HepG2 (cell line): ENCODE data around the gene CFAP300. TPM values are rescaled to one million over a fixed set of nuclear protein-coding genes. Genes with fewer than 3 reads are reported as not detected.
A peak's percentile ranks its signal among the peaks of the same experiment; 100 is the strongest.

Experiments
- BHLHE40 ChIP-seq: IDR thresholded peaks from 2 replicates; pipeline ENCODE4 v1.6.1; 2011; ENCODE audit warnings: low read length, improper control_type of control experiment
- HNF4G ChIP-seq, 2 experiments: sonication (generic) in 1 of 2; formaldehyde crosslinking in 1 of 2; IDR thresholded peaks; 2 replicates each; pipeline versions ENCODE4 v1.4.0 to v1.6.1; 2011 to 2020; ENCODE audit warnings: borderline replicate concordance in 2 of 2, low read depth in 2 of 2, mild to moderate bottlenecking in 2 of 2, low read length in 1 of 2, missing genetic modification reagents in 1 of 2, moderate library complexity in 1 of 2
- NCOR1 ChIP-seq: fragments of 200-600 bp; sonication (generic); IDR thresholded peaks from 2 replicates; pipeline ENCODE4 v1.7.0; 2017; ENCODE audit warnings: antibody characterized with exemption, low read length, borderline replicate concordance
- NFE2L1 ChIP-seq: sonication (generic); formaldehyde crosslinking; IDR thresholded peaks from 2 replicates; pipeline ENCODE4 v1.4.0; 2020; ENCODE audit warnings: missing genetic modification reagents, mild to moderate bottlenecking, borderline replicate concordance
- NFKB2 ChIP-seq: sonication (generic); formaldehyde crosslinking; IDR thresholded peaks from 2 replicates; pipeline ENCODE4 v1.4.0; 2020; ENCODE audit warnings: missing genetic modification reagents, borderline replicate concordance
- POLR2G ChIP-seq: fragments of 200-400 bp; formaldehyde crosslinking; IDR thresholded peaks from 2 replicates; pipeline ENCODE4 v1.6.1; 2018; ENCODE audit warnings: mild to moderate bottlenecking, low read depth, low read length, moderate library complexity
- SALL2 ChIP-seq: sonication (generic); formaldehyde crosslinking; IDR thresholded peaks from 2 replicates; pipeline ENCODE4 v1.8.1; 2023; ENCODE audit warnings: mild to moderate bottlenecking, missing genetic modification reagents, inconsistent platforms
- YEATS4 ChIP-seq: sonication (generic); formaldehyde crosslinking; IDR thresholded peaks from 2 replicates; pipeline ENCODE4 v1.4.0; 2020; ENCODE audit warnings: missing genetic modification reagents, borderline replicate concordance
- ZBED4 ChIP-seq: sonication (generic); formaldehyde crosslinking; IDR thresholded peaks from 2 replicates; pipeline ENCODE4 v1.4.0; 2020; ENCODE audit warnings: missing genetic modification reagents, borderline replicate concordance
- ZMAT3 ChIP-seq: sonication (generic); formaldehyde crosslinking; conservative IDR thresholded peaks from 2 replicates; pipeline ENCODE4 v1.7.0; 2021; ENCODE audit warnings: missing genetic modification reagents
- ZNF205 ChIP-seq: IDR thresholded peaks from 2 replicates; pipeline ENCODE4 v1.6.1; 2018; ENCODE audit warnings: missing biosample characterization, missing genetic modification reagents
- ZNF24 ChIP-seq: fragments of 450-650 bp; IDR thresholded peaks from 2 replicates; pipeline ENCODE4 v1.6.1; 2017; ENCODE audit warnings: antibody characterized with exemption, mild to moderate bottlenecking
- ZNF792 ChIP-seq: IDR thresholded peaks from 2 replicates; pipeline ENCODE4 v1.6.1; 2016
- ZNF883 ChIP-seq: sonication (generic); formaldehyde crosslinking; IDR thresholded peaks from 2 replicates; pipeline ENCODE4 v1.5.1; 2020; ENCODE audit warnings: mild to moderate bottlenecking, missing genetic modification reagents; ENCODE audit errors: not compliant biosample characterization
- polyA plus RNA-seq, 8 experiments: library from polyadenylated mRNA; depleted of rRNA in 3 of 8; stranded (reverse) in 7 of 8; unstranded in 1 of 8; fragments of >200 nt; fragmentation: Illumina TruSeq in 4 of 8; extraction: Trizol in 4 of 8; gene quantifications; 2 replicates each; pipeline versions ENCODE4 v1.2.1 to v1.2.3, GENCODE V29; 2011 to 2016; ENCODE audit warnings: low read depth in 4 of 8, missing spikeins in 1 of 8, mixed read lengths in 1 of 8; ENCODE audit not compliant: insufficient read depth in 1 of 8
- total RNA-seq, 5 experiments: library from RNA; depleted of rRNA; stranded (reverse); fragments of >200 nt; fragmentation: Illumina TruSeq; extraction: Trizol; gene quantifications; 2 replicates each; pipeline ENCODE4 v1.2.3, GENCODE V29; 2016; ENCODE audit warnings: low read depth in 1 of 5
- TF ChIP-seq, protein P1 (sequence below): IDR thresholded peaks from 2 replicates; pipeline ENCODE4 v1.6.1; 2016; ENCODE audit warnings: missing genetic modification reagents, missing compliant biosample characterization
- TF ChIP-seq, protein P2 (sequence below): sonication (generic); formaldehyde crosslinking; IDR thresholded peaks from 2 replicates; pipeline ENCODE4 v1.9.0; 2022; ENCODE audit warnings: missing genetic modification reagents, mild to moderate bottlenecking, borderline replicate concordance
- TF ChIP-seq, protein P3 (sequence below): sonication (generic); formaldehyde crosslinking; IDR thresholded peaks from 2 replicates; pipeline ENCODE4 v1.8.1; 2022; ENCODE audit warnings: mild to moderate bottlenecking, missing genetic modification reagents
- TF ChIP-seq, protein P4 (sequence below): sonication (generic); formaldehyde crosslinking; IDR thresholded peaks from 2 replicates; pipeline ENCODE4 v1.5.1; 2020; ENCODE audit warnings: missing genetic modification reagents, mild to moderate bottlenecking, borderline replicate concordance

The CFAP300 gene
- total and polyA plus RNA-seq, 2 of the 13 experiments (the other 11 are each of a cell fraction or from before 2014, with no cell fraction given): not detected

GRCh38 chr11:102109896-102110760 is 62.9 kb downstream of the CFAP300 start, which contains the start of gene YAP1 (continued):
- TF ChIP-seq NCOR1 (peak; percentile 73), NFE2L1 (no peak), HNF4G (IDR thresholded peaks at IDR 0.05; ENCODE audit: borderline replicate concordance, low read depth, low read length) (no peak), HNF4G (CRISPR knock-in tag; IDR thresholded peaks at IDR 0.05; ENCODE audit: borderline replicate concordance, low read depth) (peak; percentile 55; the same call in 1 of the 2 replicates), NFKB2 (CRISPR knock-in tag) (peak; percentile 73; the same call in 1 of the 2 replicates), ZNF205 (CRISPR knock-in tag) (peak; percentile 67; the same call in 1 of the 2 replicates), YEATS4 (peak; percentile 81), ZMAT3 (peak; percentile 98), POLR2G (peak; percentile 86), BHLHE40 (peak; percentile 98), ZNF792 (peak; percentile 60; the same call in 1 of the 2 replicates), ZBED4 (CRISPR knock-in tag) (peak; percentile 96), ZNF883 (CRISPR knock-in tag) (peak; percentile 88), SALL2 (CRISPR knock-in tag) (peak; percentile 62; the same call in 1 of the 2 replicates), ZNF24 (peak; percentile 61; the same call in 1 of the 2 replicates)
- TF ChIP-seq, protein P1, sequence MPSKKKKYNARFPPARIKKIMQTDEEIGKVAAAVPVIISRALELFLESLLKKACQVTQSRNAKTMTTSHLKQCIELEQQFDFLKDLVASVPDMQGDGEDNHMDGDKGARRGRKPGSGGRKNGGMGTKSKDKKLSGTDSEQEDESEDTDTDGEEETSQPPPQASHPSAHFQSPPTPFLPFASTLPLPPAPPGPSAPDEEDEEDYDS: peak; percentile 34; the same call in 1 of the 2 replicates
- TF ChIP-seq, protein P2, sequence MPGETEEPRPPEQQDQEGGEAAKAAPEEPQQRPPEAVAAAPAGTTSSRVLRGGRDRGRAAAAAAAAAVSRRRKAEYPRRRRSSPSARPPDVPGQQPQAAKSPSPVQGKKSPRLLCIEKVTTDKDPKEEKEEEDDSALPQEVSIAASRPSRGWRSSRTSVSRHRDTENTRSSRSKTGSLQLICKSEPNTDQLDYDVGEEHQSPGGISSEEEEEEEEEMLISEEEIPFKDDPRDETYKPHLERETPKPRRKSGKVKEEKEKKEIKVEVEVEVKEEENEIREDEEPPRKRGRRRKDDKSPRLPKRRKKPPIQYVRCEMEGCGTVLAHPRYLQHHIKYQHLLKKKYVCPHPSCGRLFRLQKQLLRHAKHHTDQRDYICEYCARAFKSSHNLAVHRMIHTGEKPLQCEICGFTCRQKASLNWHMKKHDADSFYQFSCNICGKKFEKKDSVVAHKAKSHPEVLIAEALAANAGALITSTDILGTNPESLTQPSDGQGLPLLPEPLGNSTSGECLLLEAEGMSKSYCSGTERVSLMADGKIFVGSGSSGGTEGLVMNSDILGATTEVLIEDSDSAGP (CRISPR knock-in tag): peak; percentile 92
- TF ChIP-seq, protein P3, sequence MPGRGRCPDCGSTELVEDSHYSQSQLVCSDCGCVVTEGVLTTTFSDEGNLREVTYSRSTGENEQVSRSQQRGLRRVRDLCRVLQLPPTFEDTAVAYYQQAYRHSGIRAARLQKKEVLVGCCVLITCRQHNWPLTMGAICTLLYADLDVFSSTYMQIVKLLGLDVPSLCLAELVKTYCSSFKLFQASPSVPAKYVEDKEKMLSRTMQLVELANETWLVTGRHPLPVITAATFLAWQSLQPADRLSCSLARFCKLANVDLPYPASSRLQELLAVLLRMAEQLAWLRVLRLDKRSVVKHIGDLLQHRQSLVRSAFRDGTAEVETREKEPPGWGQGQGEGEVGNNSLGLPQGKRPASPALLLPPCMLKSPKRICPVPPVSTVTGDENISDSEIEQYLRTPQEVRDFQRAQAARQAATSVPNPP (CRISPR knock-in tag): peak; percentile 98
- TF ChIP-seq, protein P4, sequence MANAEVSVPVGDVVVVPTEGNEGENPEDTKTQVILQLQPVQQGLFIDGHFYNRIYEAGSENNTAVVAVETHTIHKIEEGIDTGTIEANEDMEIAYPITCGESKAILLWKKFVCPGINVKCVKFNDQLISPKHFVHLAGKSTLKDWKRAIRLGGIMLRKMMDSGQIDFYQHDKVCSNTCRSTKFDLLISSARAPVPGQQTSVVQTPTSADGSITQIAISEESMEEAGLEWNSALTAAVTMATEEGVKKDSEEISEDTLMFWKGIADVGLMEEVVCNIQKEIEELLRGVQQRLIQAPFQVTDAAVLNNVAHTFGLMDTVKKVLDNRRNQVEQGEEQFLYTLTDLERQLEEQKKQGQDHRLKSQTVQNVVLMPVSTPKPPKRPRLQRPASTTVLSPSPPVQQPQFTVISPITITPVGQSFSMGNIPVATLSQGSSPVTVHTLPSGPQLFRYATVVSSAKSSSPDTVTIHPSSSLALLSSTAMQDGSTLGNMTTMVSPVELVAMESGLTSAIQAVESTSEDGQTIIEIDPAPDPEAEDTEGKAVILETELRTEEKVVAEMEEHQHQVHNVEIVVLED (CRISPR knock-in tag): no peak; the same call in none of the 2 replicates
